Activated CD4-positive, alpha-beta T cell treated with anti-CD3 and anti-CD28 coated beads, Interleukin-2, amount 50 U/mL, for 48 hours (primary cell): Measurements from ENCODE around the gene NUB1.
"Not testable (repeated sequence)": the region's sequence is repeated elsewhere in the genome, so short reads cannot be mapped to it uniquely, and the experiment has no call there.

ENCODE experiments used
- DNase-seq, 2 experiments: peaks; one replicate each; pipeline ENCODE4 v3.0.0-alpha.2; 2020

NUB1 gene, protein sequence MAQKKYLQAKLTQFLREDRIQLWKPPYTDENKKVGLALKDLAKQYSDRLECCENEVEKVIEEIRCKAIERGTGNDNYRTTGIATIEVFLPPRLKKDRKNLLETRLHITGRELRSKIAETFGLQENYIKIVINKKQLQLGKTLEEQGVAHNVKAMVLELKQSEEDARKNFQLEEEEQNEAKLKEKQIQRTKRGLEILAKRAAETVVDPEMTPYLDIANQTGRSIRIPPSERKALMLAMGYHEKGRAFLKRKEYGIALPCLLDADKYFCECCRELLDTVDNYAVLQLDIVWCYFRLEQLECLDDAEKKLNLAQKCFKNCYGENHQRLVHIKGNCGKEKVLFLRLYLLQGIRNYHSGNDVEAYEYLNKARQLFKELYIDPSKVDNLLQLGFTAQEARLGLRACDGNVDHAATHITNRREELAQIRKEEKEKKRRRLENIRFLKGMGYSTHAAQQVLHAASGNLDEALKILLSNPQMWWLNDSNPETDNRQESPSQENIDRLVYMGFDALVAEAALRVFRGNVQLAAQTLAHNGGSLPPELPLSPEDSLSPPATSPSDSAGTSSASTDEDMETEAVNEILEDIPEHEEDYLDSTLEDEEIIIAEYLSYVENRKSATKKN

DNA sequence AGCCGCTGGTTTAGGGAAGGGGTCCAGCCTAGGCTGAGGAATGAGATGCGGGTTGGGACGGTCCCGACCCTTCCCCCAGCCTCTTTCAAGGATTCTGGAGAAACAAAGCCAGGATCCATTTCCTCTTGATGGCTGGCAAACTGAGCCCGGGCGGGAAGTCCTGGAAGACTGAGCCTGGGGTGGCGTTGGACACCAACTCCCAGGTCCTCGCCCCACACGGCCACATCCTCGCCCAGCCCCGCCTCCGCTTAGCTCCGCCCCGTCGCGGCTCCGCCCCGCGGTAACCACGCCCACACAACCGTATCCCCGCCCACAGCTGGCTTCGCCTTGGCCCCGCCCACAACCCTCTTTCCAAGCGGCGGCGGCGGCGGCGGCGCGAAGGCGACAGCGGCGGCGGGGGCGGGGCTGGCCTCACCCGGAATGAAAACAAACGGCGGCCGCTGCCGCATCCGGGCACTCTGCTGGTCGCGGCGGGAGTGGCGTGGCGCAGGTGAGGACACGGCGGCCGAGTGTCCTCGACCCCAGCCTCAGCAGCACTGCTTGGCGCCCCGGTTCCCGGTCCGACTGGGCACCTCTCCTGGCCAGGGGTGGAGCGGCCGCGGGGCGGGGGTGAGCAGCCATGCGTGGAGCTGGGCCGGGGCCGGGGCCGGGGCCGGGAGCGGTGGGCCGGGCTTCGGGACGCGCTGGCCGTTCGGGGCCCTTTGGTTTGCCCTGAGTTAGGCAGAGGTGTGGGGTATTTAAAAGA, at the start of gene NUB1:
Gene NUB1 (plus strand): TSS at position 456 of the 745 bp plus-strand sequence. CDS start 3,538 bp downstream, outside the sequence.
- peak; percentile 90 to 93 for DNase-seq

DNA sequence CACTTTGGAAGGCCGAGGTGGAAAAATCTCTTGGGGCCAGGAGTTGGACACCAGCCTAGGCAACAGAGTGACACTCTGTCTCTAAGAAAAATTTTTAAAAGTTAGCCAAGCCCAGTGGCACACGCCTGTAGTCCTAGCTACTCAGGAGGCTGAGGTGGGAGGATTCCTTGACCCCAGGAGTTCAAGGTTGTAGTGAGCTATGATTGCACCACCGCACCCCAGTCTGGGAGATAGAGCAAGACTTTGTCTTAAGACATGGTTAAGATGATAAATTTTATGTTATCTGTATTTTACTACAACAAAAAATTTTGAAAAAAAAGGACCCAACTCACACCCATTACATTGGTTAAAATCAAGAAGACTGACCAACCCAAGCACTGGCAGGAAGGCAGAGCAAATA, 48.8 kb upstream of the NUB1 start:
- DNase-seq, result no peak

DNA sequence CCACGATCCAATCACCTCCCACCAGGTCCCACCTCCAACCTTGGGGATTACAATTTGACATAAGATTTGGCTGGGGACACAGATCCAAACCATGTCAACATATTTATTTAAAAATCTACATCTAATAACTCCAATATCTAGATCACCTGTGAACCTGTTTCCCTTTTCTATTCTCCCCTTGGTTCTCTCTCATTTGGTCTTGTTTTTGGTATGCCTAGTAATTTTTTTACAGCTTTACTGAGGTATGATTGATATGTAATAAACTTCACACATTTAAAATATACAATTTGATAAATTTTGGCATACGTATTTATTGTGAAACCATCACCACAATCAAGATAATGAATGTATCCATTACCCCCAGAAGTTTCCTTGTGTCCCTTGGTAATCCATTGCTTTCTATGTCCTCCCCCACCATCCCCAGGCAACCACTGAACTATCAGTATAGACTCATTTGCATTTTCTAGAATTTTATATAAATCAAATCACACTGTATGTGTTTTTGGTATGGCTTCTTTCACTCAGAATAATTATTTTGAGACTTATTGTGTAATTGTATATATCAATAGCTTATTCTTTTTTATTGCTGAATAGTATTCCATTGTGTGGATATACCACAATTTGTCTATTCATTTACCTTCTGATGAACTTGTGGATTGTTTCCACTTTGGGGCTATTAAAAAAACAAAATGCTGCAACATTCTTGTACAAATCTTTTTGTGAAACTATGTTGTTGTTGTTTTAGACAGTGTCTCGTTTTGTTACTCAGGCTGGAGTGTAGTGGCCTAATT, 45.2 kb upstream of the NUB1 start:
- DNase-seq, result no peak

DNA sequence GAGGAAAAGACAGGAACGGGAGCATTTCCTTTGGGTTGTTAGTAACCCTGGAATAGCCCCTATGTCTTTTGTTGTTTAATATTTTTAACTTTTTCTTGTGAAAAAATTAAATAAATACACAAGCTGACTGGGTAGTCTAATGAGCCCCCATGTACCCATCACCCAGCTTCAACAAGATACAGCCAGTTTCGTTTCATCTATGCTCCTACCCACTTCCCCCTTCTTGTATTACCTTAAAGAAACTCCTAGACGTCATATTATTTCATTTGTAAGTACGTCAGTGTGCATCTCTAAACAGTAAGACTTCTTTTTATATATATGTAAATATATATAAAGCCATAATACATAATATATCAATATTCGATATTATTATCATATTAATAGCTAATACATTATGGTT, 42.8 kb upstream of the NUB1 start:
- no peak for DNase-seq

DNA sequence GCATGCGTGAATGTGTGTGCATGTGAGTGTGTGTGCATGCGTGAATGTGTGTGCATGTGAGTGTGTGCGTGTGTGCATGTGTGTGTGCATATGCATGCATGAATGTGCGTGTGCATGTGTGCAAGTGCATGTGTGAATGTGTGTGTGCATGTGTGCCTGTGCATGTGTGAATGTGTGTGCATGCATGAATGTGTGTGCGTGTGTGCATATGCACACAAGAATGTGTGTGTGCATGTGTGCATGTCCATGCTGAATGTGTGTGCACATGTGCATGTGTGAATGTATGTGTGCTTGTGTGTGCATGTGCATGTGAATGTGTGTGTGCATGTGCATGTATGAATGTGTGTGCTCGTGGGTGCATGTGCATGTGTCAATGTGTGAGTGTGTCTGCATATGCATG, 42.1 kb upstream of the NUB1 start:
- DNase-seq, result no peak

DNA sequence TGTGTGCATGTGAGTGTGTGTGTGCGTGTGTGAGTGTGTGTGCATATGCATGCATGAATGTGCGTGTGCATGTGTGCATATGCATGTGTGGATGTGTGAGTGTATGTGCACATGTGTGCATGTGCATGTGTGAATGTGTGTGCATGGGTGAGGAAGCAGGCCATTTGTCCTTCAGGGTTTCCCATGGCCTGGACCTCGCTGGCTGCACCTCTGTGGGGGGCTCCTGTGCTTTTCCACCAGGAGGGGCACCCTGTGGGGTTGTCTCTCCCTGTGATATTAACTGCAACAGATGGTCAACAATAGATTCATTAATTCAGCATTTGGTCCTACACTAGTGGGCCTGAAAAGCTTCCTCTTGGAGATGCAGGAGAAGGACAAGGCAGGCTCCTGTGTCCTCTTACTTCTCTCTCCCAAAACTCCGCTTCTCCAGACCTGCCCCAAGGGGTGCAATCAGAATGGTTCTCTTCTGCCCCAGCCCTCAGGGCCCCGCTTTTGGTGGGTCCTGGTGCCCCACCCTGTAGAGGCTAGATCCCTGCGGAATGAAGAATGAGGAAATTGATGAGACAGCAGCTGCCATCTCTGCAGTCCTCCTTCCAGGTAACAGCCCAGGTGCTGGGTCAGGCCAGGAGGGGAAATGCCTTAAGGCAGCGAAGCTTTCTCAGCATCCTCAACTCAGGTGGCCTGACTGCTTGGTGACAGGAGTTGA, 41.5 kb upstream of the NUB1 start:
- DNase-seq, result no peak

DNA sequence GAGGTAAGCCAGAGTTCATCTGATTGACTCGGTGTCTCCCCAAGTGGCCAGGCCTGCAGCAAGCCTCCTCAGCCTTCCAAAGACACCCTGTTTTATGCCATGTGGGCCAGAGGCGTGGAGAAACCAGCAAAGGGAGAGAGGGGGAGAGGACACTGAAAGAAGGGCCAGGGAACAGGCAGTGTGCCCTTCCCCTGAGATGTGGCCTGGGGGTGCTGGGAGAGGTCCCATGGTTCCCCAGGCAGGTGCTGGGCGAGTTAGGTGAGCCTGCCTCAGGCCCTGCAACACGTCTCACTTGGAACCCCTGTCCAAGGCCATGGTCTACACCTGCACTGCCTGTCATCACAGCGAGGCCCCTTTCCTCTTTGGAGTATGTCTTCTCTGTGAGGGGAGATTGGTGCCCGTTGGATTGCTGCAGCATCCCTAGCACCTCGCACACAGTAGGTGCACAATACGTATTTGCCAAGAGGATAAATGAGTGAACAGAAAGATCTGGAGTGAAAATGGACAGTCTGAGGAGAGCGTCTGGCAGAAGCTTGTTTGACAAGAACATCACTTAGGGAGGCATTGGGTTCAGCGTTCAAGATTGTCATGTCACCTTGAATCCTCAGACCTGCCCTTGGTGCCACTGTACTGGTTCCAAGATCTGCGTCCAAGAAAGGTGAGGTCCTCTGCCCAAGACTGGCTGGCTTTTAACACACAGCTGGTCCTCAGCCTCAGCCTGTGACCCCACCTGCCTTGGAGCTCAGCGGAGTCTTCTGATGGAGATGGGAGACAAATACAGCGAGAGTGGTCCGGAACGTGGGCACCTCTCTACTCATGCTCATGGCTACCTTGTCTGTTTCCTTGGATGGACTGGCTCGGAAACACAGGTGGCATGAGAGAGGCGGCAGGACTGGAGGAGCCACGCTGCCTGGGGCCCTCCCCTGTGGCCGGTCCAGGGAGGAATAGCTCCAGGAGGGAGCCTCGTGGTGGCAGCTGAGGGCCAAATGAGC, 39.8 kb upstream of the NUB1 start:
- DNase-seq, result no peak

DNA sequence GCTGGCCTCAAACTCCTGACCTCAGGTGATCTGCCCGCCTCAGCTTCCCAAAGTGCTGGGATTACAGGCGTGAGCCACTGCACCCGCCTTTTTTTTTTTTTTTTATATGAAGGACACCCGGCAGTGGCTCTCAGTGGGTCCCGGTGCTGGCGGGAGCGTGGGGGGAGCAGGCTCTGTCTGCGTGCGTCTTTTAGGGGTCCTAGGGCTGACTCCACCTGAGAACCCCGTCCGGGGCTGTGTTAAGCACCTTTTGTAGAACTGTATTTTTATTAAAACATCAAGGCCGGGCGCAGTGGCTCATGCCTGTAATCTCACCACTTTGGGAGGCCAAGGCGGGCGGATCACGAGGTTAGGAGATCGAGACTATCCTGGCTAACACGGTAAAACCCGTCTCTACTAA, 37.4 kb upstream of the NUB1 start:
- DNase-seq, result not testable (repeated sequence)

DNA sequence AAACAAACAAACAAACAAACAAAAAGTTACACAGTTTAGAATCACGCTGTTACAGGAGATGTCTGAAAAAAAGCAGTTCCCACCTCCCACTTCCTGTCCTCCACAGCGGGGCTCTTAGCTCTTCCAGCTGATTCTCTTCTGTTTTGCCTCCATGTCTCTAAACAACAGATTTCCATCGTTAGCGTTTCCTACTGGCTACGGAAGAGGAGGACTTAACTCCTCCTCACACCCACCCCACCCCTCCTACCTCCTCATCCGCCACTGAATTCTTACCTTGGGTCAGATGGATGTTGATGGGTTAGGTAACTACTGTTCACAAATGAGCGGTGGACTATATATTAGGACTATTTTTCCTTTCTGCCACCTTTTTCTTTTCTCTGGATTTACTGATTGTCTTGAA, 36.8 kb upstream of the NUB1 start:
- DNase-seq, result no peak

DNA sequence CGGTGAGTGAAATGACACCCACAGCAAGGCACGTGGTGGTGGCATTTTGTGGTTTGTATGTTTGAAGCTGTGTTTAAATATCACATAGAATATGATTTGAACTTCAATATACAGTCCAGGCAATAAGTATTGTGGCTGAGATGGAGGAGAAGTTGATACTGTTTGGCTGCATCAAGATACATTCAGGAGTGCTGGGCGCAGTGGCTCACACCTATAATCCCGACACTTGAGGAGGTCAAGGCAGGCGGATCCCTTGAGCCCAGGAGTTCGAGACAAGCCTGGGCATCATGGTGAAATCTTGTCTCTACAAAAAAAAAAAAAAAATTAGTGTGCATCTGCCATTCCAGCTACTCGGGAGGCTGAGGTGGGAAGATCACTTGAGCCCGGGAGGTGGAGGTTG, 35.2 kb upstream of the NUB1 start:
- no peak for DNase-seq

DNA sequence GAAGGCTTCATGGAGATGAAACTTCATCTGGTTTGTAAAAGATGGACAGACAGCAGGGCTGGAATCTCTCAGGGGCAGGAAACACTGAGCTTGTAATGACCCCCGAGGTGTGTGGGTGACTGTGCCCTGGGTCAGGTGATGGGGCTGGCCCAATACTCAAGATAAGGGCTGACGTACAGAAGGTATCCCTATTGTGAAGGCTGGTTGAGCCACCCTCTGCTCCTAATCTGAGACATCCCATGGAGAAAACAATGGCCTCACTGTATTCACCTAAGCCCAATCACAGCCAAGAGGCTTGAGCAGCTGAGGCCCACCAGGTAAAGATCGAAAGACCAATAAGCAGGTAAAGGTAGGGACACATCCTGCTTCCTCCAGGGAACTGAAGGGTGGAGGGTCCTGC, 34.8 kb upstream of the NUB1 start:
- DNase-seq, result no peak

DNA sequence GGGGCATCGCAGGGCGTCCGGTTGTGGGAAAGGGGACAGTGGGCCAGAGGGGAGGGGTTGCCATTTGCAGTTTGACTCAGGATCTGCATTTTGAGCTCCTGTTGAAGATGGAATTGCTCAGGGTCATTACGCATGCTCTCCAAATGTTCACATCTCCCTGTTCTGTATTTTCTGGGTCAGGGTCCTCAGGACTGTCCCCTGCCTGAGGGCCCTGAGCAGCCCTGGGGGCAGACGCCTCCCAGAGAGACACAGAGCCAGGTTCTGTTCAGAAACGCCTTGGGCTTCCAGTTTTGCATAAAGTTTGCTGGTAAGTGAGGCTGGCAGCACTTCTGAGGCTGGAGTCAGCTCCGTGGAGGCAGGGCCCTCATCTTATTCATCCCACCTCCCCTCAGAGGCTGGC, 34.1 kb upstream of the NUB1 start:
- DNase-seq, result no peak

DNA sequence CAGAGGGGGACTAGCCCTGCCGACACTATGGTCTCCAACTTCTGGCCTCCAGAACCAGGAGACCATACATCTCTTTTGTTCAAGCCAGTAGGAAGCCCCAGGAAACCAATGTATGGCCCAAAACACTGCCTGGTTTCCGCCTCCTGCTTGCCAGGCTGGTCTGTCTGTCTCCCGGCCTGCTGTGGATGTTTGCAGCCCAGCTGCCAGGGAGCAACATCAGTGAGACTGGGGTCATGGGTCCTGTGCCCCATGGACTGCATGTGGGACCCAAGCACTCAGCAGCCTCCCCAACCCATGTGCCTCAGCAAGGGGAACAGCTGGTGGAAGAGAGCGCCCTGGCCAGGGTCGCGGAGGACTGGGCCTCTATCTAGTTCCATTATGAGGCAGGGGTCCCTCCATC, 33.4 kb upstream of the NUB1 start:
- no peak for DNase-seq

DNA sequence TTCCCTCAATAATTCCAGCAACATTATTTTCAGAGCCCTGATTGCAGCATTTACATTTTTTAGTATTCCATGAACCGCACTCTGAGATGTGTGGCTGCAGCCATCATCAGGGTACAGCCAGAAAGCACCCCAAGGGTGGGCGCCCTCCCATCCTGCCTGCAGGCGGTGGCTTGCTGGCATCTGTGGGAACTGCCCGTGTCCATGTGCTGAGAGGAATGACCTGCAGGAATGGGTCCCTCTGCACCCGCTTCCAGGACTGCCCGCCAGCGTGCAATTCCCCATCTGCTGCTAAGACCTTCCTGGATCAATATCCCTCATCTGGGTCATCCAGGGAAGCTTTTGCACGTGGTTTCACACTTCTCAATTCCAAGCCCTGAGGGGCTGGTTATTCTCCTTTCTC, 32.8 kb upstream of the NUB1 start:
- DNase-seq, result no peak

DNA sequence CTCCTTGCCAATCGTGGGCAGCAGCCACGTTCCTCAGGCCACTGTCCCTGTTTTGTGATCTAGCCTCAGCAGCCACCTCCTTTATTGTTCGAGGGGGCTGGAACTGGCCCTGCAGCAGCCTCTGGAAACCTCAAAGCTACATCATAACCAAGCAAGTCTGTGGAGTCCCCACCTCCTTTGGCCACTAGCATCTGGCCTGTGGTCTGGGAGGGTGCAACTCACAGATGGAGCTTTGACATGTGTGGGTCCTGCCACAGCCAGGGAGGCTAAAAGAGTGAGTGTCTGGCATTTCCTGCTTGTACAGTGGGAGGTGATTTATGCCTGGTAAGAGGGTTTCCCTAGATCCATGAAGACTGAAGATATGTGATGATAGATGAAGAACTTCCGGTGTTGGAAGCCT, 32.3 kb upstream of the NUB1 start:
- no peak for DNase-seq

DNA sequence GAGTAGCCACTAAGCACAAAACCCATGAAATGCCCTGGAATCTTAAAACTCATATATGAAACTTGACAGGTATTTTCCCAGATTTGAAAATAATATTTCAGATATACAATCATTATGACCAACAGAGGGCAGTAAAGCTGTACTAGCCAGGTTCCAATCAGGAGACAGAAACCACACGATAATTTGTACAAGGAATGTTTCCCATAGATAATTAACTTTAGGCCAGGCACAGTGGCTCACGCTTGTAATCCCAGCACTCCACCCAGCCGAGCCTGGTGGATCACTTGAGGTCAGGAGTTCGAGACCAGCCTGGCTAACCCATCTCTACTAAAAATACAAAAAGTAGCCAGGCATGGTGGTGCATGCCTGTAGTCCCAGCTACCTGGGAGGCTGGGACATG, 31.0 kb upstream of the NUB1 start:
- no peak for DNase-seq

DNA sequence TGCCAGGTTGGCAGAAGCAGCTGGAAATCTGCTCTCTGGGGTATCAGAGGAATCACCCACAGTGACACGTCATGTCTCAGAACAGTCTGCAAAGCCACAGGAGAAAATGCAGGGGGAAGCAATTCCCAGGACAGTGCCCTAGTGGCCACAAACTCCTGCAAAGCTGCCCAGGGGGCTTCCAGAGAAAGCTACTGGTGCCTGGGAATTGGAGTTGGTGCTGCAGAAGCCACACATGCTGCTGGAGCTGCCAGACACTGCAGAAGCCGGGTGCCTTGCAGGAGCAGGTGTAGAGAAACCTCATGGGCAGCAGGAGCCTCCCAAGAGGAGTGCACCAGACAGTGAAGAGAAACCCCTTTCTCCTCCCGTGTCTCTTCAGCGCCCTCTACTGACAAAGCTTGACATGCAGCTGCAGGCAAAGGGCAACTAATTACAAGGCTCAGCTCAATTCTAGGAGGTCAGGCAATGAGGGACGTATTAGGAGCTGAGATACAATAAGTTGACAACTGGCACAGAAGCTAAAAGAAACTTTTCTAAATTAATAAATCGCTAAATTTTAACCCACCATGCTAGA, 30.2 kb upstream of the NUB1 start:
- peak; percentile 29 to 43 for DNase-seq

DNA sequence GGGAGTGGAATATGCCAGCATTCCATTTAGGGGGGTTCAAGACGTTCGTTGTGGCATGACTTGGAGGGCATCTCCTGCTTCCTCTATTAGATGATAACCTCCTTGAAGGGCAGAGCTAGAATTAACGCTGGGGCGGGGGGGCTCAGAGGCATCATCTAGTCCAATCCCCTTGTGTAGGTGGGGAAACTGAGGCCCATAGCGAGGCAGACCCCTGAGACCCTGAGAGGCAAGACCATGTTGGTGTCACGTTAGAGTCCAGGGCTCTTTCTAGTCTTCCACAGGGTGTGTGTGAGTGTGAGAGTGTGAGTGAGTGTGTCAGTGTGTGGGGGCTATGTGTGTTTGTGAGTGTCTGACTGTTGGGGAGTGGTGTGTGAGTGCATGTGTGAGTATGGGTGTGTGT, 29.3 kb upstream of the NUB1 start:
- DNase-seq, result no peak

DNA sequence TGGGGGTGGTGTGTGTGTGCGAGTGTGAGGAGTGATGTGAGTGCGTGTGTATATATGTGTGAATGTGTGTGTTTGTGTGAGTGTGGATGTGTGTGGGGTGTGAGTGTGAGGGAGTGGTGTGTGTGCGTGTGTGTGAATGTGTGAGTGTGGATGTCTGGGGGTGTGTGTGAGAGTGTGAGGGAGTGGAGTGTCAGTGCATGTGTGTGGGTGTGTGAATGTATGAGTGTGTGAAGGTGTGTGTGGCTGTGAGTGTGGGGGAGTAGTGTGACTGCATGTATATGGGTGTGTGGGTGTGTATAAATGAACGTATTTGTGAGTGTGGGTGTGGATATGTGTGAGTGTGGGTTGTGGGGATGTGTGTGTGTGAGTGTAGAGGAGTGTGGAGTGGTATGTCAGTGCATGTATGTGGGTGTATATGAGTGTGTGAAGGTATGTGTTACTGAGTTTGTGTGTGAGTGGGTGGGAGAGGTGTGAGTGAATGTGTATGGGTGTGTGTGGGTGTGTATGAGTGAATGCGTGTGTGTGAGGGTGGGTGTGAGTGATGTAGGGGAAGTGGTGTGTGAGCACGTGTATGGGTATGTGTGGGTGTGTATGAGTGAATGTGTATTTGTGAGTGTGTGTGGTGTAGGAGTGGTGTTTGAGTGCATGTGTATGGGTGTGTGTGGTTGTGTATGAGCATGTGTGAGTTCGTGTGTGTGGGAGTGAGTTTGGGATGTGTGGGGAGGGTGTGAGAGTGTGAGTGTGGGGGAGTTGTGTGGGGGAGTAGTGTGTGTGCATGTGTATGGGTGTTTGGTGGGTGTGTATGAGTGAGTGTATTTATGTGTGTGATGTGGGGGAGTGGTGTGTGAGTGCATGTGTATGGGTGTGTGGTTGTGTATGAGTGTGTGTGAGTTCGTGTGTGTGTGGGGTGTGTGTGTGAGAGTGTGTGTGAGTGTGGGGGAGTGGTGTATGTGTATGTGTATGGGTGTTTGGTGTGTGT, 28.5 kb upstream of the NUB1 start:
- no peak for DNase-seq

DNA sequence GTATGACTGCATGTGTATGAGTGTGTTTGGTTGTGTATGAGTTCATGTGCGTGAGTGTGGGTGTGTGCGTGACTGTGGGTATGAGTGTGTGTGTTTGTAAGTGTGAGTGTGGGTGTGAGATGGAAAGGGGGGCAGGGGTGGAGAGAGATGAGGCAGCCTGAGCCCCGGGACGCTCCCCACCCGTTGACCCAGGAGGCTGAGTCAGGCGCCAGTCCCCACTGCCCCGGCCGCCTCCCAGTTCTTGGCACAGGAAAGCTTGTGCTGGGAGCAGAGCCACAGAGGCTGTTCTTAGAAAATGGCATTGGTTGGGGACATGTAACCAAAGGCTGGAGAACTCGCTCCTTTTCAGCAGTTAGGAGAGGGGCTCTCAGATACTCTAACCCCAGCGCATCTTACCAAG, 27.8 kb upstream of the NUB1 start:
- peak; percentile 11 to 27 for DNase-seq
